CD14-positive monocyte (primary cell): ENCODE data around the gene GIMAP4. TPM values are rescaled to one million over a fixed set of nuclear protein-coding genes. Genes with fewer than 3 reads are reported as not detected.

Source experiments
- DNase-seq, 3 donors: peaks; one replicate each; pipeline ENCODE4 v3.0.0-alpha.2; 2011 to 2022
- H2AFZ ChIP-seq: 2 replicates; pipeline ENCODE4 v1.6.0; 2012; ENCODE audit warnings: mild to moderate bottlenecking, low read depth, low read length, inconsistent platforms; ENCODE audit not compliant: insufficient read depth, poor library complexity, severe bottlenecking
- H3K27ac ChIP-seq, 2 donors: 1 replicate in 1 of 2; 2 replicates in 1 of 2; pipeline ENCODE4 v1.5.1; 2012 to 2013; ENCODE audit warnings: low read length in 2 of 2, control low read depth in 1 of 2, inconsistent platforms in 1 of 2, low read depth in 1 of 2, mild to moderate bottlenecking in 1 of 2
- H3K27me3 ChIP-seq, 2 donors: one replicate each; pipeline versions ENCODE4 v1.6.0 to v1.6.1; 2011 to 2013; ENCODE audit warnings: low read length in 2 of 2; ENCODE audit not compliant: control insufficient read depth in 2 of 2, insufficient read depth in 2 of 2
- H3K36me3 ChIP-seq, 2 donors: replicated peaks in 1 of 2; 1 replicate in 1 of 2; 2 replicates in 1 of 2; pipeline versions ENCODE4 v1.5.1 to v1.6.1; 2012 to 2013; ENCODE audit warnings: low read length in 2 of 2, control low read depth in 1 of 2, inconsistent platforms in 1 of 2, mild to moderate bottlenecking in 1 of 2; ENCODE audit not compliant: insufficient read depth in 2 of 2, control insufficient read depth in 1 of 2
- H3K4me1 ChIP-seq, 2 donors: 1 replicate in 1 of 2; 2 replicates in 1 of 2; pipeline versions ENCODE4 v1.5.1 to v1.6.1; 2012 to 2013; ENCODE audit warnings: low read length in 2 of 2, control low read depth in 1 of 2, inconsistent platforms in 1 of 2, mild to moderate bottlenecking in 1 of 2, moderate library complexity in 1 of 2; ENCODE audit not compliant: insufficient read depth in 2 of 2, control insufficient read depth in 1 of 2
- H3K4me2 ChIP-seq: replicated peaks from 2 replicates; pipeline ENCODE3; 2012; ENCODE audit warnings: low read length, moderate library complexity, mild to moderate bottlenecking; ENCODE audit not compliant: poor library complexity, severe bottlenecking; ENCODE audit errors: extremely low read depth
- H3K4me3 ChIP-seq, 3 experiments: fragments of 200-600 bp in 1 of 3; sonication (generic) in 1 of 3; replicated peaks in 1 of 3; 1 replicate in 2 of 3; 2 replicates in 1 of 3; pipeline ENCODE4 v1.5.1; 2011 to 2013; ENCODE audit warnings: low read length in 3 of 3, mild to moderate bottlenecking in 3 of 3, control low read depth in 2 of 3, low read depth in 2 of 3, inconsistent platforms in 1 of 3, moderate library complexity in 1 of 3
- H3K79me2 ChIP-seq: 2 replicates; pipeline ENCODE4 v1.6.0; 2012; ENCODE audit warnings: mild to moderate bottlenecking, control low read depth, inconsistent platforms, low read length, moderate library complexity; ENCODE audit not compliant: insufficient read depth
- H3K9ac ChIP-seq: 2 replicates; pipeline ENCODE4 v1.6.0; 2017; ENCODE audit warnings: low read length, mild to moderate bottlenecking; ENCODE audit not compliant: insufficient read depth, poor library complexity, severe bottlenecking
- H3K9me3 ChIP-seq, 2 donors: replicated peaks in 1 of 2; 1 replicate in 1 of 2; 2 replicates in 1 of 2; pipeline versions ENCODE4 v1.5.1 to v1.6.1; 2012 to 2013; ENCODE audit warnings: low read length in 2 of 2, control low read depth in 1 of 2; ENCODE audit not compliant: control insufficient read depth in 1 of 2, insufficient read depth in 1 of 2
- H4K20me1 ChIP-seq: 2 replicates; pipeline ENCODE4 v1.6.0; 2012; ENCODE audit warnings: mild to moderate bottlenecking, low read length, control low read depth, moderate library complexity; ENCODE audit not compliant: insufficient read depth
- H3K27ac Mint-ChIP-seq, 7 donors: one replicate each; pipeline ENCODE4 v1.8.0; 2020; ENCODE audit warnings: mild to moderate bottlenecking in 7 of 7, mixed read lengths in 7 of 7, moderate library complexity in 6 of 7, inconsistent platforms in 2 of 7
- H3K27me3 Mint-ChIP-seq, 3 donors: one replicate each; pipeline ENCODE4 v1.8.0; 2021 to 2022; ENCODE audit warnings: low read depth in 3 of 3, mild to moderate bottlenecking in 3 of 3, mixed read lengths in 3 of 3, moderate library complexity in 3 of 3, inconsistent platforms in 1 of 3
- H3K36me3 Mint-ChIP-seq, 2 donors: one replicate each; pipeline ENCODE4 v1.8.0; 2020; ENCODE audit warnings: mixed read lengths in 2 of 2, inconsistent platforms in 1 of 2, mild to moderate bottlenecking in 1 of 2
- H3K4me1 Mint-ChIP-seq: one replicate; pipeline ENCODE4 v1.8.0; 2020; ENCODE audit warnings: mild to moderate bottlenecking, mixed read lengths
- H3K4me3 Mint-ChIP-seq, 2 donors: one replicate each; pipeline ENCODE4 v1.8.0; 2020; ENCODE audit warnings: mild to moderate bottlenecking in 2 of 2, mixed read lengths in 2 of 2, moderate library complexity in 1 of 2
- H3K9me3 Mint-ChIP-seq, 7 donors: one replicate each; pipeline ENCODE4 v1.8.0; 2020 to 2022; ENCODE audit warnings: mixed read lengths in 7 of 7, mild to moderate bottlenecking in 6 of 7, moderate library complexity in 6 of 7, inconsistent platforms in 2 of 7
- CTCF ChIP-seq: fragments of 200-600 bp; IDR thresholded peaks from one replicate; pipeline ENCODE4 v1.8.0; 2022; ENCODE audit warnings: antibody characterized with exemption, mild to moderate bottlenecking
- WGBS: methylation state at CpG from one replicate; pipeline ENCODE4 v1.1.5; 2013; ENCODE audit warnings: missing lambda C conversion rate; ENCODE audit not compliant: insufficient coverage; 5-methylcytosine and 5-hydroxymethylcytosine counted together
- intact Hi-C, 2 donors: fragments of 100-400 bp; cut with micrococcal nuclease; formaldehyde crosslinking; loops; one replicate each; pipeline versions ENCODE4 v1.15.0 to v1.15.1; 2023
- polyA plus RNA-seq, 3 donors: library from polyadenylated mRNA; depleted of rRNA in 1 of 3; unstranded in 2 of 3; stranded (reverse) in 1 of 3; fragments of 300-500 nt in 2 of 3; fragments of >200 nt in 1 of 3; fragmentation: Illumina TruSeq in 2 of 3; gene quantifications; 1 replicate in 2 of 3; 2 replicates in 1 of 3; pipeline ENCODE4 v1.2.3, GENCODE V29; 2012 to 2021

Gene GIMAP4
- polyA plus RNA-seq, 3 donors: 37.3 to 269 (median 167) TPM

GRCh38 chr7:150587551-150587950 lies 20.4 kb downstream of the GIMAP4 start:
- DNase-seq: no peak
- WGBS: no CpG with 5 or more reads among the region's 1 CpG
- no peaks in the 10 kb centered on the region for H4K20me1 ChIP-seq
- Mint-ChIP-seq H3K9me3 (peaks cover 8 to 19% (median 15%) of the 10 kb centered on the region in 7 donors), H3K36me3 (peaks cover 6 to 8% of the 10 kb centered on the region in 2 donors), H3K4me1 (peaks cover 40% of the 10 kb centered on the region), H3K27me3 (peaks cover 0 to 2% (median 2%) of the 10 kb centered on the region in 3 donors), H3K27ac (peak overlapping the region in 3 of 7 donors; percentile 8 to 94 (median 87)), H3K4me3 (no peak overlapping the region)
- H3K36me3 ChIP-seq: no peaks in the 10 kb centered on the region
- H3K9me3 ChIP-seq: peaks cover 0 to 10% of the 10 kb centered on the region in 2 donors
- peak overlapping the region; percentile 7 for H3K9ac ChIP-seq
- H2AFZ ChIP-seq: no peak overlapping the region
- no peak for TF ChIP-seq CTCF
- H3K4me2 ChIP-seq: peak overlapping the region; percentile 64
- intact Hi-C loops: no loop called here
- peak overlapping the region in 1 of 3 experiments; percentile 48 for H3K4me3 ChIP-seq
- peak overlapping the region in 1 of 2 donors; percentile 86 for H3K27ac ChIP-seq
- H3K4me1 ChIP-seq: peaks cover 30 to 44% of the 10 kb centered on the region in 2 donors
- H3K79me2 ChIP-seq: no peaks in the 10 kb centered on the region
- H3K27me3 ChIP-seq: no peaks in the 10 kb centered on the region

- Mint-ChIP-seq H3K4me1 (peaks cover 26% of the 10 kb centered on the region), H3K27me3 (peaks cover 0 to 3% (median 2%) of the 10 kb centered on the region in 3 donors), H3K9me3 (peaks cover 34 to 64% (median 40%) of the 10 kb centered on the region in 7 donors), H3K36me3 (peaks cover 10 to 13% of the 10 kb centered on the region in 2 donors), H3K4me3 (no peak overlapping the region), H3K27ac (no peak overlapping the region)
- Histone ChIP-seq H3K27ac (no peak overlapping the region), H2AFZ (no peak overlapping the region), H3K9ac (no peak overlapping the region), H4K20me1 (no peaks in the 10 kb centered on the region), H3K4me3 (no peak overlapping the region), H3K9me3 (peaks cover 25 to 34% of the 10 kb centered on the region in 2 donors), H3K79me2 (no peaks in the 10 kb centered on the region), H3K36me3 (no peaks in the 10 kb centered on the region), H3K4me2 (no peak overlapping the region), H3K4me1 (peaks cover 0 to 3% of the 10 kb centered on the region in 2 donors), H3K27me3 (no peaks in the 10 kb centered on the region)
- 100% methylated on average over 1 of the region's 2 CpGs for WGBS
- no peak for TF ChIP-seq CTCF
- DNase-seq: no peak
- intact Hi-C loops: no loop called here
Observed at GRCh38 chr7:150594805-150595204, 27.6 kb downstream of the GIMAP4 start.
